SW 1271 (cell line): ENCODE measurements around the gene CDH23.

Experiments
- DNase-seq, 2 experiments: peaks; one replicate each; lab custom pipeline; 2025; lab: John Stamatoyannopoulos, UW

The CDH23 gene

GRCh38 chr10:71802235-71802634 is 405.5 kb downstream of the CDH23 start:
- DNase-seq, result no peak

GRCh38 chr10:71802715-71803488 is 406.2 kb downstream of the CDH23 start:
- DNase-seq, result no peak

- no peak for DNase-seq
These were observed 407.4 kb downstream of the CDH23 start for GRCh38 chr10:71804077-71804476.

GRCh38 chr10:71805776-71806703 is 409.3 kb downstream of the CDH23 start:
- no peak for DNase-seq

- DNase-seq, result no peak
These were observed 410.2 kb downstream of the CDH23 start for GRCh38 chr10:71806704-71807556.

GRCh38 chr10:71807557-71808510 is 411.1 kb downstream of the CDH23 start:
- no peak for DNase-seq

GRCh38 chr10:71809628-71810027 is 412.9 kb downstream of the CDH23 start:
- no peak for DNase-seq

GRCh38 chr10:71810048-71810750 is 413.5 kb downstream of the CDH23 start:
- no peak for DNase-seq

GRCh38 chr10:71811351-71811750 is 414.6 kb downstream of the CDH23 start:
- DNase-seq, result no peak

GRCh38 chr10:71812016-71812912 is 415.5 kb downstream of the CDH23 start:
- DNase-seq, result no peak

GRCh38 chr10:71812913-71813590 is 416.3 kb downstream of the CDH23 start:
- no peak for DNase-seq

- no peak for DNase-seq
These were observed 418.2 kb downstream of the CDH23 start for GRCh38 chr10:71814922-71815411.

GRCh38 chr10:71815515-71816130 is 418.9 kb downstream of the CDH23 start:
- DNase-seq, result no peak

GRCh38 chr10:71816421-71816851 is 419.7 kb downstream of the CDH23 start:
- no peak for DNase-seq

- DNase-seq, result no peak
These were observed 420.4 kb downstream of the CDH23 start for GRCh38 chr10:71816936-71817618.

GRCh38 chr10:71817831-71818655 is 421.3 kb downstream of the CDH23 start:
- no peak for DNase-seq
